ENCODE data around the gene GIGYF1. TPM values are rescaled to one million over a fixed set of nuclear protein-coding genes. Genes with fewer than 3 reads are reported as not detected.

The GIGYF1 gene, protein sequence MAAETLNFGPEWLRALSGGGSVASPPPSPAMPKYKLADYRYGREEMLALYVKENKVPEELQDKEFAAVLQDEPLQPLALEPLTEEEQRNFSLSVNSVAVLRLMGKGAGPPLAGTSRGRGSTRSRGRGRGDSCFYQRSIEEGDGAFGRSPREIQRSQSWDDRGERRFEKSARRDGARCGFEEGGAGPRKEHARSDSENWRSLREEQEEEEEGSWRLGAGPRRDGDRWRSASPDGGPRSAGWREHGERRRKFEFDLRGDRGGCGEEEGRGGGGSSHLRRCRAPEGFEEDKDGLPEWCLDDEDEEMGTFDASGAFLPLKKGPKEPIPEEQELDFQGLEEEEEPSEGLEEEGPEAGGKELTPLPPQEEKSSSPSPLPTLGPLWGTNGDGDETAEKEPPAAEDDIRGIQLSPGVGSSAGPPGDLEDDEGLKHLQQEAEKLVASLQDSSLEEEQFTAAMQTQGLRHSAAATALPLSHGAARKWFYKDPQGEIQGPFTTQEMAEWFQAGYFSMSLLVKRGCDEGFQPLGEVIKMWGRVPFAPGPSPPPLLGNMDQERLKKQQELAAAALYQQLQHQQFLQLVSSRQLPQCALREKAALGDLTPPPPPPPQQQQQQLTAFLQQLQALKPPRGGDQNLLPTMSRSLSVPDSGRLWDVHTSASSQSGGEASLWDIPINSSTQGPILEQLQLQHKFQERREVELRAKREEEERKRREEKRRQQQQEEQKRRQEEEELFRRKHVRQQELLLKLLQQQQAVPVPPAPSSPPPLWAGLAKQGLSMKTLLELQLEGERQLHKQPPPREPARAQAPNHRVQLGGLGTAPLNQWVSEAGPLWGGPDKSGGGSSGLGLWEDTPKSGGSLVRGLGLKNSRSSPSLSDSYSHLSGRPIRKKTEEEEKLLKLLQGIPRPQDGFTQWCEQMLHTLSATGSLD (N-terminal part only)
- 25.1 and 25.2 TPM in 2 replicates for total RNA-seq (2014; rRNA removed; shearing (Covaris generic))

DNA sequence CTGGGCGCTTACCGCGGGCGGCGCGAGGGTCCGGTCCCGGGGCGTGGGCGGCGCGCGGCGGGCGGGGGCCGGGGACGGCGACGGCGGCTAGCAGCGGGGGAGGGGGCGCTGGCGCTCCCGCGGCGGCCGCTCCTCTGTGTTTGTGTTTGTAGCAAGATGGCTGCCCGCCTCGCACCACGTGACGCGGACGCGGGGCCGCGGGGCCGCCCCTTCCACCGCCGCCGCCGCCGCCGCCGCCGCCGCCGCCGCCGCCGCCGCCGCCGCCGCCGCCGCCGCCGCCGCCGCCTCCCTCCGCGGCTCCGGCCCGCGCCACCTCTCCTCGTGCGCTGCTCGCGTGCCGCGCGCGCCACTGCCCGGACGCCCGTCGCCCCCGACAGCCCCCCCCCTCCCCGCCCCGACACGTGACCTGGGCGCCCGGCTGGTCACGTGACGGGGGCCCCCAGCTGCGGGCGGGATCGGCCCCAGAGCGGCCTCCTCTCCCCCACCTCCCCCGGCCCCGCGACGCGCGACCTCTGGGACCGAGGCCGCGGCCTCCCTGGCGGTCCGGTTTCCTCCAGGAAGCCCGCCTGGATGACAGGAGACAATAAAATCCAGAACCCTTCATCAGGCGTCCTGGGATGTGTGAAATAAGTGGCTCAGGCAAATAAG, at the start of gene GIGYF1:
Gene GIGYF1 (minus strand): TSS at position 153 of the 648 bp plus-strand sequence. CDS start 6,012 bp downstream, outside the sequence.

DNA sequence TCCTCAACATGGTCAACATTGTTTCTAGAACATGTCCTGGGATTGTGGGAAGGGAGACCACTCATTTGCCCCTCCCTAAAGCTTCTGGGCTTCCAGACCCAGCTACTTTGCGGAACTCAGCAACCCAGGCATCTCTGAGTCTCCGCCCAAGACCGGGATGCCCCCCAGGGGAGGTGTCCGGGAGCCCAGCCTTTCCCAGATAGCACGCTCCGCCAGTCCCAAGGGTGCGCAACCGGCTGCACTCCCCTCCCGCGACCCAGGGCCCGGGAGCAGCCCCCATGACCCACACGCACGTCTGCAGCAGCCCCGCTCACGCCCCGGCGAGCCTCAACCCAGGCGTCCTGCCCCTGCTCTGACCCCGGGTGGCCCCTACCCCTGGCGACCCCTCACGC, 26.2 kb upstream of the GIGYF1 start, which contains the start of gene EPO:
Gene EPO (plus strand): TSS at position 190 of the 392 bp plus-strand sequence. CDS start 513 bp downstream, outside the sequence.

GRCh38 chr7:100705753-100706671, 12.0 kb upstream of the GIGYF1 start, which contains the start of gene POP7:
POP7 (plus strand) TSS chr7:100706121; CDS start chr7:100706831, 710 bp downstream.

GRCh38 chr7:100673302-100673941, 20.6 kb downstream of the GIGYF1 start, which contains the start of gene GNB2:
GNB2 (plus strand) TSS chr7:100673740; CDS start chr7:100676266, 2,526 bp downstream.

GRCh38 chr7:100655908-100656674, 38.0 kb downstream of the GIGYF1 start, which contains the start of gene ACTL6B:
ACTL6B (minus strand) TSS chr7:100656448; CDS start chr7:100656354, 94 bp downstream.

GRCh38 chr7:100641463-100641859, 52.6 kb downstream of the GIGYF1 start, which contains the start of gene TFR2:
TFR2 (minus strand) TSS chr7:100641552; CDS start chr7:100641509, 43 bp downstream.

Other genes starting within 250 kb of the GIGYF1 start
- gene SPACDR, start 230.0 kb downstream of the GIGYF1 start, total RNA-seq (2014; rRNA removed; shearing (Covaris generic)), result 0.38 and 0.61 TPM in 2 replicates
- gene TSC22D4, start 215.0 kb downstream of the GIGYF1 start, total RNA-seq (2014; rRNA removed; shearing (Covaris generic)), result 29.2 and 38.4 TPM in 2 replicates
- gene NYAP1, start 210.3 kb downstream of the GIGYF1 start, total RNA-seq (2014; rRNA removed; shearing (Covaris generic)), result 0.08 and 0.42 TPM in 2 replicates
- gene AGFG2, start 155.0 kb downstream of the GIGYF1 start, total RNA-seq (2014; rRNA removed; shearing (Covaris generic)), result 6.7 and 12.5 TPM in 2 replicates
- gene SAP25, start 120.3 kb downstream of the GIGYF1 start, total RNA-seq (2014; rRNA removed; shearing (Covaris generic)), result not detected in 2 replicates
- gene LRCH4, start 108.1 kb downstream of the GIGYF1 start, total RNA-seq (2014; rRNA removed; shearing (Covaris generic)), result 10.8 and 12.8 TPM in 2 replicates
- 0.69 and 3.8 TPM in 2 replicates for gene FBXO24, start 107.9 kb downstream of the GIGYF1 start, total RNA-seq (2014; rRNA removed; shearing (Covaris generic))
- gene PCOLCE, start 91.9 kb downstream of the GIGYF1 start, total RNA-seq (2014; rRNA removed; shearing (Covaris generic)), result 143 and 144 TPM in 2 replicates
- gene MOSPD3, start 81.7 kb downstream of the GIGYF1 start, total RNA-seq (2014; rRNA removed; shearing (Covaris generic)), result 8.6 and 14.9 TPM in 2 replicates
- gene TFR2, start 52.7 kb downstream of the GIGYF1 start, total RNA-seq (2014; rRNA removed; shearing (Covaris generic)), result 0.04 TPM in 1 of 2 replicates, not detected in the other
- not detected in 2 replicates for gene ACTL6B, start 37.8 kb downstream of the GIGYF1 start, total RNA-seq (2014; rRNA removed; shearing (Covaris generic))
- 96.3 and 114 TPM in 2 replicates for gene GNB2, start 20.5 kb downstream of the GIGYF1 start, total RNA-seq (2014; rRNA removed; shearing (Covaris generic))
- gene POP7, start 11.9 kb upstream of the GIGYF1 start, total RNA-seq (2014; rRNA removed; shearing (Covaris generic)), result 94.5 and 103 TPM in 2 replicates
- not detected in 2 replicates for gene EPO, start 26.2 kb upstream of the GIGYF1 start, total RNA-seq (2014; rRNA removed; shearing (Covaris generic))
- gene ZAN, start 39.3 kb upstream of the GIGYF1 start, total RNA-seq (2014; rRNA removed; shearing (Covaris generic)), result not detected in 2 replicates
- 36.7 and 37.4 TPM in 2 replicates for gene EPHB4, start 133.3 kb upstream of the GIGYF1 start, total RNA-seq (2014; rRNA removed; shearing (Covaris generic))
- 10.4 and 12.2 TPM in 2 replicates for gene SLC12A9, start 158.5 kb upstream of the GIGYF1 start, total RNA-seq (2014; rRNA removed; shearing (Covaris generic))
- 76.9 and 86.3 TPM in 2 replicates for gene TRIP6, start 173.1 kb upstream of the GIGYF1 start, total RNA-seq (2014; rRNA removed; shearing (Covaris generic))
- 127 and 132 TPM in 2 replicates for gene SRRT, start 180.9 kb upstream of the GIGYF1 start, total RNA-seq (2014; rRNA removed; shearing (Covaris generic))
- gene UFSP1, start 195.5 kb upstream of the GIGYF1 start, total RNA-seq (2014; rRNA removed; shearing (Covaris generic)), result 12.3 and 16.0 TPM in 2 replicates
- gene ACHE, start 201.6 kb upstream of the GIGYF1 start, total RNA-seq (2014; rRNA removed; shearing (Covaris generic)), result 0.29 TPM in 1 of 2 replicates, not detected in the other